K562 (cell line): ENCODE data around the gene HMGN3. TPM values are rescaled to one million over a fixed set of nuclear protein-coding genes. Genes with fewer than 3 reads are reported as not detected.
A peak's percentile ranks its signal among the peaks of the same experiment; 100 is the strongest.

Source experiments
- CCNT2 ChIP-seq: IDR thresholded peaks from 2 replicates; pipeline ENCODE4 v1.6.1; 2011; ENCODE audit warnings: borderline replicate concordance, low read depth, mild to moderate bottlenecking, moderate library complexity, mixed read lengths, low read length; ENCODE audit not compliant: insufficient read length; ENCODE audit errors: extremely low read depth
- CXXC5 ChIP-seq: fragments of 250-450 bp; sonication (Bioruptor Pico); IDR thresholded peaks from 2 replicates; pipeline ENCODE4 v1.8.0; 2022; ENCODE audit warnings: inconsistent platforms, mild to moderate bottlenecking, moderate library complexity
- HIVEP1 ChIP-seq: fragments of 250-450 bp; sonication (Bioruptor Pico); IDR thresholded peaks from 2 replicates; pipeline ENCODE4 v1.4.0; 2020; ENCODE audit warnings: mild to moderate bottlenecking
- MTA3 ChIP-seq: fragments of 450-650 bp; formaldehyde crosslinking; IDR thresholded peaks from 2 replicates; pipeline ENCODE4 v1.6.1; 2017; ENCODE audit warnings: mild to moderate bottlenecking, borderline replicate concordance
- POLR2AphosphoS2 ChIP-seq: IDR thresholded peaks from 2 replicates; pipeline ENCODE4 v1.6.1; 2012; ENCODE audit warnings: low read length, improper control_type of control experiment
- RAD51 ChIP-seq: fragments of 450-650 bp; IDR thresholded peaks from 2 replicates; pipeline ENCODE4 v1.7.1; 2016; ENCODE audit warnings: low read depth, mild to moderate bottlenecking, borderline replicate concordance
- SAFB2 ChIP-seq: fragments of 200-400 bp; formaldehyde crosslinking; IDR thresholded peaks from 2 replicates; pipeline ENCODE4 v1.6.1; 2018; ENCODE audit warnings: borderline replicate concordance, low read length, low read depth, moderate library complexity; ENCODE audit not compliant: severe bottlenecking
- U2AF1 ChIP-seq: fragments of 200-400 bp; formaldehyde crosslinking; optimal IDR thresholded peaks from 2 replicates; pipeline ENCODE3; 2017; ENCODE audit warnings: mild to moderate bottlenecking, low read depth, low read length, moderate library complexity
- YY1 ChIP-seq, 3 experiments: IDR thresholded peaks; 2 replicates each; pipeline ENCODE4 v1.6.1; 2011; ENCODE audit warnings: low read length in 2 of 3, mild to moderate bottlenecking in 2 of 3, moderate library complexity in 2 of 3, borderline replicate concordance in 1 of 3, control low read depth in 1 of 3, low read depth in 1 of 3; ENCODE audit not compliant: insufficient read depth in 3 of 3, insufficient replicate concordance in 2 of 3, control insufficient read depth in 1 of 3, insufficient read length in 1 of 3; ENCODE audit errors: extremely low read depth in 1 of 3
- ZC3H11A ChIP-seq: IDR thresholded peaks from 2 replicates; pipeline ENCODE4 v1.6.1; 2012; ENCODE audit warnings: low read depth, low read length, improper control_type of control experiment
- ZNF263 ChIP-seq: sonication (generic); formaldehyde crosslinking; IDR thresholded peaks from 2 replicates; pipeline ENCODE4 v1.8.0; 2022; ENCODE audit warnings: mild to moderate bottlenecking, missing genetic modification reagents, borderline replicate concordance
- ZNF696 ChIP-seq: fragments of 250-450 bp; sonication (Bioruptor Pico); conservative IDR thresholded peaks from 2 replicates; pipeline ENCODE4 v1.4.0; 2020; ENCODE audit warnings: mild to moderate bottlenecking, moderate library complexity
- polyA plus RNA-seq, 8 experiments: library from polyadenylated mRNA; depleted of rRNA in 4 of 8; stranded (reverse) in 5 of 8; unstranded in 3 of 8; fragments of >200 nt; fragmentation: Nextera tagmentation in 2 of 8; fragmentation: Illumina TruSeq in 1 of 8; extraction: Ambion mirVana in 2 of 8; extraction: Trizol in 1 of 8; gene quantifications; 2 replicates each; pipeline versions ENCODE4 v1.2.1 to v1.2.3, GENCODE V29; 2011 to 2014; ENCODE audit warnings: inconsistent platforms in 1 of 8, missing spikeins in 1 of 8
- total RNA-seq, 7 experiments: library from RNA; depleted of rRNA in 6 of 7; stranded (reverse); fragments of >200 nt in 6 of 7; fragmentation: Illumina TruSeq in 2 of 7; extraction: Trizol in 2 of 7; gene quantifications; 2 replicates each; pipeline versions ENCODE4 v1.2.1 to v1.2.3, GENCODE V29; 2011 to 2021; ENCODE audit warnings: low replicate concordance in 1 of 7
- TF ChIP-seq, protein P1 (sequence below): fragments of 450-650 bp; IDR thresholded peaks from 2 replicates; pipeline ENCODE4 v1.6.1; 2016; ENCODE audit warnings: mild to moderate bottlenecking, moderate library complexity
- TF ChIP-seq, protein P2 (sequence below), 2 experiments: IDR thresholded peaks; 2 replicates each; pipeline ENCODE4 v1.6.1; 2011; ENCODE audit warnings: borderline replicate concordance in 1 of 2, control low read depth in 1 of 2, low read depth in 1 of 2, low read length in 1 of 2, mild to moderate bottlenecking in 1 of 2, mixed read lengths in 1 of 2, moderate library complexity in 1 of 2; ENCODE audit not compliant: insufficient read depth in 1 of 2, insufficient read length in 1 of 2, poor library complexity in 1 of 2, severe bottlenecking in 1 of 2; ENCODE audit errors: extremely low read depth in 1 of 2

Gene HMGN3
- total and polyA plus RNA-seq, 9 of the 15 experiments (the other 6 are each of a cell fraction or from before 2014, with no cell fraction given) = 42.1 to 154 (median 88.1) TPM

DNA sequence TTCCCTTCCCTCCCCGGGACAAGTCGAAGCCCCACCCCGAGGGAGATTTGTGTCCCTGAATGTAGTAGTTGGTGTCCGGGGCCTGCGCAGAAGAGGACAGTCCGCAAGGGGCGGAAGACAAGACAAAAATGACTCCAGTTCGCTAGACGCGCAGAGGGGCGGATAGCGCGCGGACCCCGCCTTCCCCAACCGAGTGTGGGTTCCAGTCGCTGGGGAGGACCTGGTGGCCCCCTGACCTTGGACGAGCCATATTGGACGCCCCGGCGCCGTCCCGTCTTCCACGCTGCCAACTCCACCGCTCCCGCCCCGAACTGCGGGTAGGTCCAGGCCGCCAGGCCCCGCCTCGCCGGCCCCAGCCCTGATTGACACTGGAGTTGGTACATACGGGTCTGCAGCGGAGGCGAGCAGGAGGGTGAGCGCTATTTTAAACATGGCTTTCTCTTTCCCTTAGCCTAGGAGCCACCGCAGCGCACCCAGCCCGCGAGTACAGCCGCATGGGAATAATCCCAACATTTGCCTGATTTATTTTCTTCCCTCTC, 802 bp downstream of the HMGN3 start (continued):
- TF ChIP-seq, protein P1, sequence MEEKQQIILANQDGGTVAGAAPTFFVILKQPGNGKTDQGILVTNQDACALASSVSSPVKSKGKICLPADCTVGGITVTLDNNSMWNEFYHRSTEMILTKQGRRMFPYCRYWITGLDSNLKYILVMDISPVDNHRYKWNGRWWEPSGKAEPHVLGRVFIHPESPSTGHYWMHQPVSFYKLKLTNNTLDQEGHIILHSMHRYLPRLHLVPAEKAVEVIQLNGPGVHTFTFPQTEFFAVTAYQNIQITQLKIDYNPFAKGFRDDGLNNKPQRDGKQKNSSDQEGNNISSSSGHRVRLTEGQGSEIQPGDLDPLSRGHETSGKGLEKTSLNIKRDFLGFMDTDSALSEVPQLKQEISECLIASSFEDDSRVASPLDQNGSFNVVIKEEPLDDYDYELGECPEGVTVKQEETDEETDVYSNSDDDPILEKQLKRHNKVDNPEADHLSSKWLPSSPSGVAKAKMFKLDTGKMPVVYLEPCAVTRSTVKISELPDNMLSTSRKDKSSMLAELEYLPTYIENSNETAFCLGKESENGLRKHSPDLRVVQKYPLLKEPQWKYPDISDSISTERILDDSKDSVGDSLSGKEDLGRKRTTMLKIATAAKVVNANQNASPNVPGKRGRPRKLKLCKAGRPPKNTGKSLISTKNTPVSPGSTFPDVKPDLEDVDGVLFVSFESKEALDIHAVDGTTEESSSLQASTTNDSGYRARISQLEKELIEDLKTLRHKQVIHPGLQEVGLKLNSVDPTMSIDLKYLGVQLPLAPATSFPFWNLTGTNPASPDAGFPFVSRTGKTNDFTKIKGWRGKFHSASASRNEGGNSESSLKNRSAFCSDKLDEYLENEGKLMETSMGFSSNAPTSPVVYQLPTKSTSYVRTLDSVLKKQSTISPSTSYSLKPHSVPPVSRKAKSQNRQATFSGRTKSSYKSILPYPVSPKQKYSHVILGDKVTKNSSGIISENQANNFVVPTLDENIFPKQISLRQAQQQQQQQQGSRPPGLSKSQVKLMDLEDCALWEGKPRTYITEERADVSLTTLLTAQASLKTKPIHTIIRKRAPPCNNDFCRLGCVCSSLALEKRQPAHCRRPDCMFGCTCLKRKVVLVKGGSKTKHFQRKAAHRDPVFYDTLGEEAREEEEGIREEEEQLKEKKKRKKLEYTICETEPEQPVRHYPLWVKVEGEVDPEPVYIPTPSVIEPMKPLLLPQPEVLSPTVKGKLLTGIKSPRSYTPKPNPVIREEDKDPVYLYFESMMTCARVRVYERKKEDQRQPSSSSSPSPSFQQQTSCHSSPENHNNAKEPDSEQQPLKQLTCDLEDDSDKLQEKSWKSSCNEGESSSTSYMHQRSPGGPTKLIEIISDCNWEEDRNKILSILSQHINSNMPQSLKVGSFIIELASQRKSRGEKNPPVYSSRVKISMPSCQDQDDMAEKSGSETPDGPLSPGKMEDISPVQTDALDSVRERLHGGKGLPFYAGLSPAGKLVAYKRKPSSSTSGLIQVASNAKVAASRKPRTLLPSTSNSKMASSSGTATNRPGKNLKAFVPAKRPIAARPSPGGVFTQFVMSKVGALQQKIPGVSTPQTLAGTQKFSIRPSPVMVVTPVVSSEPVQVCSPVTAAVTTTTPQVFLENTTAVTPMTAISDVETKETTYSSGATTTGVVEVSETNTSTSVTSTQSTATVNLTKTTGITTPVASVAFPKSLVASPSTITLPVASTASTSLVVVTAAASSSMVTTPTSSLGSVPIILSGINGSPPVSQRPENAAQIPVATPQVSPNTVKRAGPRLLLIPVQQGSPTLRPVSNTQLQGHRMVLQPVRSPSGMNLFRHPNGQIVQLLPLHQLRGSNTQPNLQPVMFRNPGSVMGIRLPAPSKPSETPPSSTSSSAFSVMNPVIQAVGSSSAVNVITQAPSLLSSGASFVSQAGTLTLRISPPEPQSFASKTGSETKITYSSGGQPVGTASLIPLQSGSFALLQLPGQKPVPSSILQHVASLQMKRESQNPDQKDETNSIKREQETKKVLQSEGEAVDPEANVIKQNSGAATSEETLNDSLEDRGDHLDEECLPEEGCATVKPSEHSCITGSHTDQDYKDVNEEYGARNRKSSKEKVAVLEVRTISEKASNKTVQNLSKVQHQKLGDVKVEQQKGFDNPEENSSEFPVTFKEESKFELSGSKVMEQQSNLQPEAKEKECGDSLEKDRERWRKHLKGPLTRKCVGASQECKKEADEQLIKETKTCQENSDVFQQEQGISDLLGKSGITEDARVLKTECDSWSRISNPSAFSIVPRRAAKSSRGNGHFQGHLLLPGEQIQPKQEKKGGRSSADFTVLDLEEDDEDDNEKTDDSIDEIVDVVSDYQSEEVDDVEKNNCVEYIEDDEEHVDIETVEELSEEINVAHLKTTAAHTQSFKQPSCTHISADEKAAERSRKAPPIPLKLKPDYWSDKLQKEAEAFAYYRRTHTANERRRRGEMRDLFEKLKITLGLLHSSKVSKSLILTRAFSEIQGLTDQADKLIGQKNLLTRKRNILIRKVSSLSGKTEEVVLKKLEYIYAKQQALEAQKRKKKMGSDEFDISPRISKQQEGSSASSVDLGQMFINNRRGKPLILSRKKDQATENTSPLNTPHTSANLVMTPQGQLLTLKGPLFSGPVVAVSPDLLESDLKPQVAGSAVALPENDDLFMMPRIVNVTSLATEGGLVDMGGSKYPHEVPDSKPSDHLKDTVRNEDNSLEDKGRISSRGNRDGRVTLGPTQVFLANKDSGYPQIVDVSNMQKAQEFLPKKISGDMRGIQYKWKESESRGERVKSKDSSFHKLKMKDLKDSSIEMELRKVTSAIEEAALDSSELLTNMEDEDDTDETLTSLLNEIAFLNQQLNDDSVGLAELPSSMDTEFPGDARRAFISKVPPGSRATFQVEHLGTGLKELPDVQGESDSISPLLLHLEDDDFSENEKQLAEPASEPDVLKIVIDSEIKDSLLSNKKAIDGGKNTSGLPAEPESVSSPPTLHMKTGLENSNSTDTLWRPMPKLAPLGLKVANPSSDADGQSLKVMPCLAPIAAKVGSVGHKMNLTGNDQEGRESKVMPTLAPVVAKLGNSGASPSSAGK = no peak
- TF ChIP-seq RAD51 = no peak
- TF ChIP-seq CCNT2 = peak; percentile 29
- TF ChIP-seq U2AF1 = no peak
- TF ChIP-seq YY1 (IDR thresholded peaks at IDR 0.05; ENCODE audit: borderline replicate concordance in 1 of 3, control insufficient read depth in 1 of 3, extremely low read depth in 1 of 3, insufficient read depth in 3 of 3, insufficient read length in 1 of 3, insufficient replicate concordance in 2 of 3, low read depth in 1 of 3, low read length in 2 of 3) = peak in 2 of 3 experiments; percentile 43 to 57
- no peak for TF ChIP-seq ZNF696
- TF ChIP-seq SAFB2 = no peak
- no peak for TF ChIP-seq ZNF263 (CRISPR knock-in tag)
- TF ChIP-seq POLR2AphosphoS2 = no peak
- TF ChIP-seq, protein P2, sequence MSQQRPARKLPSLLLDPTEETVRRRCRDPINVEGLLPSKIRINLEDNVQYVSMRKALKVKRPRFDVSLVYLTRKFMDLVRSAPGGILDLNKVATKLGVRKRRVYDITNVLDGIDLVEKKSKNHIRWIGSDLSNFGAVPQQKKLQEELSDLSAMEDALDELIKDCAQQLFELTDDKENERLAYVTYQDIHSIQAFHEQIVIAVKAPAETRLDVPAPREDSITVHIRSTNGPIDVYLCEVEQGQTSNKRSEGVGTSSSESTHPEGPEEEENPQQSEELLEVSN (IDR thresholded peaks at IDR 0.05; ENCODE audit: borderline replicate concordance in 1 of 2, extremely low read depth in 1 of 2, insufficient read depth in 1 of 2, insufficient read length in 1 of 2, low read depth in 1 of 2, low read length in 1 of 2, poor library complexity in 1 of 2, severe bottlenecking in 1 of 2) = peak; percentile 25 to 47
- no peak for TF ChIP-seq ZC3H11A
- no peak for TF ChIP-seq HIVEP1 (CRISPR knock-in tag)
- TF ChIP-seq MTA3 = no peak
- peak; percentile 64 for TF ChIP-seq CXXC5
